Erythroblast (primary cell): Measurements from ENCODE around the gene AFAP1L1.

Source experiments
- GATA1 ChIP-seq: IDR thresholded peaks from 2 replicates; pipeline ENCODE4 v1.6.1; 2011; ENCODE audit warnings: low read depth, mild to moderate bottlenecking, control low read depth, low read length, moderate library complexity
- POLR2A ChIP-seq: IDR thresholded peaks from 2 replicates; pipeline ENCODE4 v1.6.1; 2011; ENCODE audit warnings: mild to moderate bottlenecking, low read length

DNA sequence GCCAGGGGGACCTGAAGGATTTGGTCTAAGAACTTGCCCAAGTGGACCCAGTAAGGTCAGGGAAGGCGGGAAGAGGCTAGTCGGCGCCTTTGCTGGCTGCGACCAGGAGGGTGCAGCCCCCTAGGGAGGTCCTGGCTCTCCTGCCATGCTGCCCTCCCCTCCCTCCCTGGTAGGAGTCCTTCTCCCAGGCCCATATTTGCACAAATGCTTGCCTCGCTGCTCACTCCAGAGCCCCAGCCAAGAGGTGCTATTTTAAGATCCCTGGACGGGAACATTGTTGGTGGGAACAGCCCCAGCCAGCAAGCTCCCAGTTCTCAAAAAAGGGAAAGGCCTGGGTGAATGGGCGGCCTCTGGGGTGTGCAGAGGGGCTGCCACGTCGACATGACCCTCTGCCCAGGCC is 111.7 kb downstream of the AFAP1L1 start:
- no peak for TF ChIP-seq POLR2A
- no peak for TF ChIP-seq GATA1
